HEK293 (cell line): ENCODE data around the gene C19orf25.

Source experiments
- ZNF114 ChIP-seq: fragments of 450-650 bp; formaldehyde crosslinking; IDR thresholded peaks from 2 replicates; pipeline ENCODE4 v1.5.0; 2017; ENCODE audit warnings: missing biosample characterization, missing genetic modification characterization
- ZNF146 ChIP-seq: fragments of 450-650 bp; formaldehyde crosslinking; IDR thresholded peaks from 2 replicates; pipeline ENCODE4 v1.5.1; 2016; ENCODE audit warnings: missing biosample characterization, missing genetic modification characterization
- ZNF148 ChIP-seq: fragments of 450-650 bp; formaldehyde crosslinking; IDR thresholded peaks from 2 replicates; pipeline ENCODE4 v1.5.0; 2017; ENCODE audit warnings: missing biosample characterization, missing genetic modification characterization, borderline replicate concordance
- ZNF175 ChIP-seq: fragments of 450-650 bp; formaldehyde crosslinking; IDR thresholded peaks from 2 replicates; pipeline ENCODE4 v1.5.1; 2016; ENCODE audit warnings: missing biosample characterization, missing genetic modification characterization

GRCh38 chr19:1523412-1524286 lies 44.6 kb upstream of the C19orf25 start, which contains the start of gene PLK5:
- no peak for TF ChIP-seq ZNF114
- TF ChIP-seq ZNF146 (tag by site-specific recombination), result no peak
- no peak for TF ChIP-seq ZNF148 (tag by site-specific recombination)
- TF ChIP-seq ZNF175 (tag by site-specific recombination), result no peak
